Inflammatory macrophage (primary cell): Measurements from ENCODE around the gene AP1G1.
A peak's percentile ranks its signal among the peaks of the same experiment; 100 is the strongest.
"Not testable (repeated sequence)": the region's sequence is repeated elsewhere in the genome, so short reads cannot be mapped to it uniquely, and the experiment has no call there.

Experiments used
- DNase-seq, 2 donors: peaks; one replicate each; pipeline ENCODE4 v3.0.0-alpha.2; 2020 to 2022
- total RNA-seq, 18 experiments: gene quantifications; one replicate each; lab custom pipeline; 2026; ENCODE audit warnings: mixed read lengths in 6 of 18, inconsistent platforms in 2 of 18; lab: John Stamatoyannopoulos, UW

AP1G1 gene
- 130 to 277 (median 177) reads per million in 18 experiments for total RNA-seq

- peak; percentile 97 to 98 for DNase-seq
Measured at GRCh38 chr16:71808593-71809459, at the start of gene AP1G1. AP1G1 (minus strand) TSS chr16:71808834; CDS start chr16:71789479, 19,355 bp downstream.

- DNase-seq: no peak
Measured at GRCh38 chr16:71855937-71856662, 47.5 kb upstream of the AP1G1 start.

DNA sequence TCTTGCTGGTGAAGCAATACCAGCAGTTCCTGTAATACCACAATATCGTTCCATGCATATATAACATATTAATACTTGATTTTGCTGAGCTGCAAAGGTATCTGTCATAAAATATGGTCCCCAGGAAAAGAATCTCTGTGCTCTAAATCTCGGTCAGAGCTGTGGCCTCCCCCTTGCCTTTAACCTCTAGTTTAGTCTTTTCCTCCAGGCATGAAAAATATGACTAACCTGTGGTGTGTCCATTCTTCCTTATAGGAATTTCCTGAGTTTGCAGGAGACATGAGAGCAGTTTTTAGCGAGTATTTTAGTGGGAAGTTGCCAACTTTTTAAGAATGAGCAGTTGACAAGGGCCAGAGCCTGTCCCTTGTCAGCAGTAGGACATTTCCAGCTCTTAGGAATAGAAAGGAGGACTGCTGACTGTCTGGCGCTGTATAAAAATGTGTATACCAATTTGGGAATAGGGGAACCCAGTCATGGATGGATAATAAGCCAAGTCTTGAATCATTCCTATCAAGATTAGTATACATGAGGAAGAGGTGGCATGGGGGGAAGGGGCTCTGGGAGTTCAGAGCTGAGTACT lies 45.8 kb upstream of the AP1G1 start:
- no peak for DNase-seq

- DNase-seq: no peak
Measured at GRCh38 chr16:71853413-71853812, 44.8 kb upstream of the AP1G1 start.

GRCh38 chr16:71852561-71852960 lies 43.9 kb upstream of the AP1G1 start:
- DNase-seq: no peak

DNA sequence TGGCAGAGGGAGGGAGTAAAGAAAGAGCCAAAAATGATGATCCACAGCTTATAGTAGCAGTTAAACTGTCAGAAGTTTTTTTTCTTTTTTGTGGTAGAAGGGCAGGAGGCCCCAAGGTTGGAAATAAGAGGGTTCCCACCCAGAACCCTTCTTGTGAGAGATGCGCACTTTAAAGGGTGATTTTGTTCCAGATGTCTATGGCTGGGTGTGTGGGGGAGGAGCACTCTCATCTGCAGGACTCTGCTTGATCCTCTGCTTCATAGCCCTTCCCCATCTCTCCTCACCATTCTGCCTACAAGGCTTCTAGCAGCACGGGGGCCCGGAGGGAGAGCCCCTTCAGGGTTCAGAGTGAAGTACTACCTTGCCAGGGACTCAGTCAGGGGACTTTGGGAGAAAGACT lies 43.5 kb upstream of the AP1G1 start:
- DNase-seq: no peak

DNA sequence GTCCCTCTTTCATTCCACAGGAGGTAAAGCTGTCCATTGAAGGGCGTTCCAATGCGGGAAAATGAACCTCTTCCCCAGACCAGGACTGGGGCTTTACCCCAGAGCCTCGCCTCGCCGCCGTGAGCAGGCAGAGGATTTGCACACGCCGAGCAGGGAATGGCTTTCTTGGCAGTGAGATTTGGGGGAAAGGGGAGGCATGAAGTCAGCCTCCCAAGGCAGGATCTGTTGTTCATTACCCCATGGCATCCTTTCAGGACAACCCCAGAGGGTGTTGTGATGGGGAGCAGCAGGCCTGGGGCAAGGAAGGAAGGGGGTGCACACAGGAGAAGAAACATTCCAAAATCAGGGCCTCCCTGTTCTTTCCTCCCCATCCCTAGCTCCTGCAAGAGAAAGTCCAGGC lies 43.1 kb upstream of the AP1G1 start:
- DNase-seq: no peak

GRCh38 chr16:71848622-71849021 lies 40.0 kb upstream of the AP1G1 start:
- no peak for DNase-seq

- no peak for DNase-seq
Measured at GRCh38 chr16:71847096-71847495, 38.5 kb upstream of the AP1G1 start.

DNA sequence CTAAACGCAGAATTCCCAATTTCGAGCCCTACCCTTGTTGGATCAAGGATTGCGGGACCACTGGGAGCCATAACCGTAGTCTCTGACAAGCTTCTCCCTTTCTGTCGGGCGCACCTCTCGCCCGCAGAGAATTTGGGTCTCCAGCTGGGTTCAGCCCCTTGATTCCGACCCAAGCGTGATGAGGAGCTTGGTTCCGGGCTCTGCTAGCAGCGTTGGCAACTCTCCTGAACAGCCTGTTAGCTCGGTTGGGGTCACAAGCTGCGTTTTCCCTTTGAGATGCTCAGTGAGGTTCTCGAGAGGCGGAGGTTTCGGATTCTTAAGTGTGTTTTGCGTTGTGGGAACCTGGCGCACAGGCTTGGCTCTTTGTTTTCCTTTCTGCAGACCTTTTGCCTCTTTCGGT lies 37.8 kb upstream of the AP1G1 start:
- no peak for DNase-seq

DNA sequence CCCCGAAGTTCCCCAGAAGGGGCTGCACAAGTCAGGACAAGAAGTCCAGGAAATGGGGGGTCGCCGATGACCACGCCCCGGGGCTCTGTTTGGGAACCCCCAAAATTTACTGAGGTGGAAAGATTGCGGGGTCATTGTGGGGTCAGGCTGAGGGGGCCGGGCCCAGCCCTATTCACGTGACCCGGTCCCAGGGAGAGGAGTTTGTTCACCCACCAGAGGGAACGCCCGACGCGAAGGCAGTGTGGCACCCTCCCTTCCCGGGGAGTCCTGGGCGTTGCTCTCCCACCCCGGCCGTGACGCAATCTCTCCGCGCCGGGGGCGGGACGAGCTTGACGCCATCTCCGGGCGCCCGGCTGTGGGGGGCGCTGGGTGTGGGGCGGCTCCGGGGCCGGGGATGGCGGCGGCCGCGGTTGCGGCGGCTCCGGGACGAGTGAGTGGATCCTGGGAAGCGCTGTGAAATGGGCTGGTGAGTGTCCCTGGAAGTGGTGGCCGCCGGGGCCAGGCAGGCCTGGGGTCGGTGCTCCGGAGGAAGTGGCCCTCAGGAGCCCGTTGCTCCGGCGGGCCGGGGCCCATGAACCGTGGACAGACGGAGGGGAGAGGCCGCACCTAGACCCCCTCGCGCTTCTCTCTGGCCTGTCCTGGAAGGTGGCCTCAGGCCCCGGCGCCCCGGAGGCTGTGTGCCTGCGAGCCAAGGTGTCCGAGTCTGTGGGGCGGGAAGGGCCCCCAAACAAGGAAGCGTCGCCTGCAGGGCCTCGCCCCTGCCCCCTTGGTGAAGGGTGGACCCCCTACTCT lies 37.2 kb upstream of the AP1G1 start, which contains the start of gene ATXN1L:
Gene ATXN1L (plus strand): TSS at position 338 of the 792 bp plus-strand sequence. CDS start 3,765 bp downstream, outside the sequence.
- DNase-seq: peak; percentile 95 to 96

DNA sequence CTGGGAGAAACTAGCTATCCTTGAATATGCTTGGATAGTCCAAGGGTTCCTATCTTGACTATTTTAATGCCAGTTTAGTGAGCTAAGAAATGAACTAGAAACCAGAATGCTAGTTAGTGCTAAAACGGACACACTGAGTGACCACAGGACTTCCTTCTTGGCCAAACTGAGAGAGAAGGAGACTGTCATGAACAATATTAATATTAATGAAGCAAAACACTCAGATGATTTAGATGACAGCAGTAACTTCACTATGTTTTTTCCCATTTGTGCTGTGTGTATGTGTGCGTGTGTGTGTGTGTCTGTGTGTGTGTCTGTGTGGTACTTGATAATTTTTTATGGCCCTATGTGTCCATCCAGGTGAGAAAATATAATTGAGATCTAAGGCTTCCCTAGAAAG lies 34.9 kb upstream of the AP1G1 start:
- no peak for DNase-seq

GRCh38 chr16:71840052-71840451 lies 31.4 kb upstream of the AP1G1 start:
- DNase-seq: no peak

GRCh38 chr16:71837150-71837549 lies 28.5 kb upstream of the AP1G1 start:
- no peak for DNase-seq

GRCh38 chr16:71834291-71834690 lies 25.7 kb upstream of the AP1G1 start:
- DNase-seq: no peak

GRCh38 chr16:71832112-71832511 lies 23.5 kb upstream of the AP1G1 start:
- DNase-seq: not testable (repeated sequence)

DNA sequence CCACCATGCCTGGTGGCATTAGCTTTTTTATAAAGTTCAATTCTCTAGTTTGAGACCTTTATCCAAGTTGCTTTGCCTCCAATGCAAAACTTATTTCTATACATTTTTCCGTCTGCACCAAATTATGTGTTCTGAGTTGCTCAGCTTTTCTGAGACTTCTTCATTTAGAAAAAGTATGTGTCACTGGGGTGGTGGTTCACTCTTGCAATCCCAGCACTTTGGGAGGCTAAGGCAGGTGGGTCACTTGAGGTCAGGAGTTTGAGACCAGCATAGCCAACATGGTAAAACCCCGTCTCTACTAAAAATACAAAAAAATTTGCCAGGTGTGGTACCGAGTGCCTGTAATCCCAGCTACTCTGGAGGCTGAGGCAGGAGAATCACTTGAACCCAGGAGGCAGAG lies 23.1 kb upstream of the AP1G1 start:
- DNase-seq: not testable (repeated sequence)

GRCh38 chr16:71830359-71830758 lies 21.7 kb upstream of the AP1G1 start:
- no peak for DNase-seq

DNA sequence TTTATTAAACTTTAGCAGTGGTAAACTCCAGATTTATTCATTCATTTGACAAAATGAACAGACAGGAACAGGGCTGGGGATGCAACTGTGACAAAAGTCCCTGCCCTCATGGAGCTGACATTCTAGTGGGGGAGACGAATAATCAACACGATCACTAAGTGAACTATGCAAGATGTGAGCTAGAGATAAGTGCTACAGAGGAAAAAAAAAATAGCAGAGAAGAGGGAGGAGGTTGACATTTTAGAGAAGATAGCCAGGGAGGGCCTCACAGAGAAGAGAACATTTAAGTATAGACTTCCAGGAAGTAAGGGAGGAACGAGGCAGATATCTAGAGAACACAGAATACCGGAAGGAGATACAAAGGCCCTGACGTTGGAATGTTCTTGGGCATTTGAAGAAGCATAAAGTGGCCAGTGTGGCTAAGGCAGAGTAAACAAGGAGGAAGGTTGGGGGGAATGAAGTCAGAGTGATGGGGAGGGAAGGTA lies 17.9 kb upstream of the AP1G1 start:
- DNase-seq: no peak

DNA sequence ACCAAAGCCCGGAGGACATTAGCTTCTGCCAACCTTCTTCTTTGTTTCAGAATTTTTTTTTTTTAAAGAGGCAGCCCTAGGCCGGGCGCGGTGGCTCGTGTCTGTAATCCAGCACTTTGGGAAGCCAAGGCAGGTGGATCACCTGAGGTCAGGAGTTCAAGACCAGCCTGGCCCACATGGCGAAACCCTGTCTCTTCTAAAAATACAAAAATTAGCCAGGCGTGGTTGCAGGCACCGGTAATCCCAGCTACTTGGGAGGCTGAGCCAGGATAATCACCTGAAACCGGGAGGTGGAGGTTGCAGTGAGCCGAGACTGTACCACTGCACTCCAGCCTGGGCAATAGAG lies 8.5 kb upstream of the AP1G1 start:
- DNase-seq: not testable (repeated sequence)

GRCh38 chr16:71811261-71811803 lies 2.7 kb upstream of the AP1G1 start:
- no peak for DNase-seq

- DNase-seq: peak; percentile 63 to 65
Measured at GRCh38 chr16:71810155-71810530, 1.5 kb upstream of the AP1G1 start.
